Limb (tissue), 2 donors: ENCODE data around the gene PARD3.
"Not testable (repeated sequence)": the region's sequence is repeated elsewhere in the genome, so short reads cannot be mapped to it uniquely, and the experiment has no call there.

Source experiments
- DNase-seq, 2 donors: peaks; one replicate each; pipeline ENCODE4 v3.0.0-alpha.2; 2016; ENCODE audit errors: extremely low spot score in 2 of 2

PARD3 gene

DNA sequence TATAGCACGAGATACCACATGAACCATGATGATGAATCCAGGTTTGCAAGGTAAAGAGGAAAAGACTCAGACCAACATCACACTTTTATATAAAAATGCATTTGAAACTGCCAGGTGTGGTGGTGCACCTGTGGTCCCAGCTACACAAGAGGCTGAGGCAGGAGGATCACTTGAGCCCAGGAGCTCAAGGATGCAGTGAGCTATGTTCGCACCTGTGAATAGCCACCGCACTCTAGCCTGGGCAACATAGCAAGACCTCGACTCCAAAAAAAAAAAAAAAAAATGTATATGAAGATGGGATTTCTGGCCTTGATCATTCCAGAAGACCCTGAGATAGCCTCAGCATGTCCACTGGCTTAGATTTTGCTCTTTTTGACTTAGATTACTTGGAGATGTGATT is 161.6 kb downstream of the PARD3 start:
- no peak for DNase-seq

DNA sequence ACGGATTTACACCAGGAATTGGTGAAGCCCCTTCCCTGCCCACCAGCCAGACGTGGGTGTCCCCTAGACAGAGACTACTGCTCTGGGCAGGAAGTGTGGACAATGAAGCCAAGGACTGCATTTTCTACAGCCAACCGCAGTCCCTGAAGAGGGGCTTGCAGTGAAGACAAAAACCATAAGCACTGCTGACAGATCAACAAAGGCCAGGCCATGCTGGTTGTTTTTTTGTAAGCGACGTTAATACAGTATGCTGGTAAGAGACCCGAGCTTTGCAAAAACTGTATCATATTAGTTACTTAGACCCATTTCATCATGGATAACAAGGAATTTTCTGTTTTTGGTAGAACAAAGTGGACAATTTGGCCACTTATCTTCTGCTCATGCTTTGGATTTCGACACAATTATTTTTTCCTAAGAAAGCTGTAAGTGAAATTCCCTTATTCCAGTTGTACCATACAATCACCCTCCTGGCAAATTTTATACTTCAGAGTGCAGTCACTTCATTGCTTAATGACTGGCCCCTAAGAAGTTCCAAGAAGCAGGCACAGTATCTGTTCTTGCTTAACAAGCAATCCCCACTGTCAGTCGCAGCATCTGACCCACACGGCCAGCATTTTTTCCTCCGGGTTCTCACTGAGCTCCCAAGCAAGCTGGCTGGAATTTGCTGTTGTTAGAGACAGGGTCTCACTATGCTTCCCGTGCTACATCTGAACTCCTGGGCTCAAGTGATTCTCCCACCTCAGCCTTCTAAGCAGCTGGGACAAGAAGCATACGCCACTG is 163.5 kb downstream of the PARD3 start:
- no peak for DNase-seq

- no peak for DNase-seq
Observed at GRCh38 chr10:34650156-34650555, 164.9 kb downstream of the PARD3 start.

GRCh38 chr10:34649385-34649784 is 165.7 kb downstream of the PARD3 start:
- no peak for DNase-seq

- DNase-seq, result no peak
Observed at GRCh38 chr10:34648919-34649318, 166.2 kb downstream of the PARD3 start.

GRCh38 chr10:34647875-34648865 is 166.9 kb downstream of the PARD3 start:
- DNase-seq, result no peak

DNA sequence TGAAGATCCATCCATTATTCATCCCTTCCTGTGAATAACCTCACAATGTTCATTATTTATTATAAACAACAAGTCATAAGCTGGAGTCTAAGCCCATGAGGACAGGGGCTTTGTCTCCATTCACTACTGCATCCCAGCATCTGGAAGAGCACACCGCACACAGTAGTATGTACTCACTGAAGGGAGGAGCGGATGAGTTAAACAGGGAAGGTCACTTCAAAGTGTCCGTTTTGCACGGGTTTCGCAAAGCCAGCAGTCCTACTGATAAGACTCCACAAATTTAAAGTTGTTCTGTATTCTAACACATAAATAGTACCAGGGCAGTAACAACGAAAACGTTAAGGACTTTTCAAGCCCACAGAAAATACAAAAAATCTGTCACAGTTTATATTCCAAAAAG is 167.9 kb downstream of the PARD3 start:
- DNase-seq, result no peak

- no peak for DNase-seq
Observed at GRCh38 chr10:34646331-34646730, 168.8 kb downstream of the PARD3 start.

DNA sequence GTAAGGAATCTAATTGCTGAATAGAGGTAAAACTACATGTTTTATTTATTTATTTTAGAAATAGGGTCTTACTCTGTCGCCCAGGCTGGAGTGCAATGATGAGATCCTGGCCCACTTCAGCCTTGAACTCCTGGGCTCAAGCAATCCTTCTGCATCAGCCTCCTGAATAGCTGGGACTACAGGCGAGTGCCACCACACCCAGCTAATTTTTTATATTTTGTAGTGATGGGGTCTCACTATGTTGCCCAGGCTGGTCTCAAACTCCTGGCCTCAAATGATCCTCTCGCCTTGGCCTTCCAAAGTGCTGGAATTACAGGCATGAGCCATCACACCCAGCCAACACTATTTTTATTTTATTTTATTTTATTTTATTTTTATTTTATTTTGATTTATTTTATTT is 170.3 kb downstream of the PARD3 start:
- DNase-seq, result not testable (repeated sequence)

GRCh38 chr10:34644224-34644623 is 170.9 kb downstream of the PARD3 start:
- no peak for DNase-seq

DNA sequence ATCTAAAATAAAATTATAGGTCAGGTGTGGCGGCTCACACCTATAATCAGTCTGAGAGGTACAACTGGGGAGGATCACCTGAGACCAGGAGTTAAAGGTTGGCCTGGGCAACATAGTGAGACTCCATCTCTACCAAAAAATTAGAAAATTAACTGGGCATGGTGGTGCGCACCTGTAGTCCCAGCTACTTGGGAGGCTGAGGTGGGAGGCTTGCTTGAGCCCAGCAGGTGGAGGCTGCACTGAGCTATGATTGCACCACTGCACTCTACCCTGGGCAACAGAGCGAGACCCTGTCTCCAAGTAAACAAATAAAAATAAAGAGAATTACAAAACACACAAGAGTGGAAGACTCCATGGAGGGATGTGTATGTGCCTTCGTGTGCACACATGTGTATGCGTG is 171.5 kb downstream of the PARD3 start:
- DNase-seq, result no peak

GRCh38 chr10:34641913-34642558 is 173.1 kb downstream of the PARD3 start:
- no peak for DNase-seq

GRCh38 chr10:34641147-34641912 is 173.8 kb downstream of the PARD3 start:
- DNase-seq, result no peak

DNA sequence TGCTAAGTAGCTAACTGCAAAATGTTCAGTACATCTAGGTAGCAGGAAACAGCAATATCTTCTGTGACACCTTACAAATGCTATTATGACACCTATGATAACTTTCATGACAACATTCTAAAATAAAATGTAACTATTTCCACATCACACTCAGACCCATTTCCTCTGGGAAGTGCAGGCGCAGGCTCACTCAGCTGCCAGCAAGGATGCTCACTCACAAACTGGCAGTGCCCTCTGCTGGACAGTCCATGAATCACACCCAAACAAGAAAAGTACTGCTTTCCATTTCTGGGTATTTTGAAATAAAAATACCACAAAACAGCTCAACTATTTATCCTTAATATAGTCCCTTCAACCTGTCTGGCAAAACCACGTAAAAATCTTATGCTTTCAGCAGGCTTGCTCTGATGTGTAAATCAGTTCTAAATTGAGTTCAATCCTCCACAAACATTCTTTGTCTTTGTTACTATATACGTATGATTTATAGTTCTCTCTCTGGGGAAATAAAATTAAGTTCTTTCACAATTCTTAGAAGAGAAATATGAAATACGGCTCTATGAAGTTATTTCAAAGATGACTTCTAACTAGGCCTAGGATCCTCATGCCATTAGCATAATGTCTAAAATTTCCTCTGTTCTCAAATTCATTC is 176.6 kb downstream of the PARD3 start:
- peak; percentile 88 to 89 for DNase-seq

GRCh38 chr10:34637418-34637911 is 177.6 kb downstream of the PARD3 start:
- DNase-seq, result peak; percentile 51 to 89

GRCh38 chr10:34635111-34635510 is 180.0 kb downstream of the PARD3 start:
- no peak for DNase-seq

GRCh38 chr10:34633374-34633773 is 181.7 kb downstream of the PARD3 start:
- no peak for DNase-seq

GRCh38 chr10:34629084-34629483 is 186.0 kb downstream of the PARD3 start:
- no peak for DNase-seq

GRCh38 chr10:34628174-34628796 is 186.8 kb downstream of the PARD3 start:
- DNase-seq, result peak in 1 of 2 donors; percentile 51

- no peak for DNase-seq
Observed at GRCh38 chr10:34627741-34628140, 187.4 kb downstream of the PARD3 start.
